Trophoblast cell (in vitro differentiated cells and primary cell): Measurements from ENCODE around the gene SERINC5.

Experiments
- DNase-seq, 2 donors: peaks; one replicate each; pipeline ENCODE4 v3.0.0-alpha.2; 2016
- H2AFZ ChIP-seq: 2 replicates; pipeline ENCODE4 v1.6.1; 2013; ENCODE audit warnings: low read length, moderate library complexity, mild to moderate bottlenecking; ENCODE audit not compliant: insufficient read depth, poor library complexity
- H2AK5ac ChIP-seq: 2 replicates; pipeline ENCODE4 v1.6.1; 2013; ENCODE audit warnings: mild to moderate bottlenecking, low read length
- H2BK120ac ChIP-seq: 2 replicates; pipeline ENCODE4 v1.6.1; 2013; ENCODE audit warnings: low read length, mild to moderate bottlenecking, moderate library complexity; ENCODE audit not compliant: insufficient read depth, poor library complexity
- H2BK12ac ChIP-seq: 2 replicates; pipeline ENCODE4 v1.6.1; 2013; ENCODE audit warnings: mild to moderate bottlenecking, low read length, moderate library complexity
- H2BK5ac ChIP-seq: 2 replicates; pipeline ENCODE4 v1.6.1; 2013; ENCODE audit warnings: low read length, low read depth, moderate library complexity, mild to moderate bottlenecking; ENCODE audit not compliant: poor library complexity
- H3K14ac ChIP-seq: 2 replicates; pipeline ENCODE4 v1.6.1; 2013; ENCODE audit warnings: mild to moderate bottlenecking, low read length
- H3K18ac ChIP-seq: 2 replicates; pipeline ENCODE4 v1.6.1; 2013; ENCODE audit warnings: mild to moderate bottlenecking, low read length
- H3K23ac ChIP-seq: 2 replicates; pipeline ENCODE4 v1.6.1; 2013; ENCODE audit warnings: low read length
- H3K27ac ChIP-seq: 2 replicates; pipeline ENCODE4 v1.5.1; 2013; ENCODE audit warnings: low read depth, mild to moderate bottlenecking, inconsistent platforms, low read length, moderate library complexity
- H3K27me3 ChIP-seq: 2 replicates; pipeline ENCODE4 v1.6.1; 2013; ENCODE audit warnings: inconsistent platforms, mild to moderate bottlenecking, low read length, moderate library complexity; ENCODE audit not compliant: insufficient read depth
- H3K36me3 ChIP-seq, 2 experiments: 1 replicate in 1 of 2; 2 replicates in 1 of 2; pipeline ENCODE4 v1.6.1; 2013; ENCODE audit warnings: low read length in 2 of 2, mild to moderate bottlenecking in 2 of 2, moderate library complexity in 1 of 2; ENCODE audit not compliant: insufficient read depth in 2 of 2, control insufficient read depth in 1 of 2
- H3K4ac ChIP-seq: 2 replicates; pipeline ENCODE4 v1.6.1; 2013; ENCODE audit warnings: low read depth, mild to moderate bottlenecking, low read length, moderate library complexity
- H3K4me1 ChIP-seq, 2 experiments: 1 replicate in 1 of 2; 2 replicates in 1 of 2; pipeline ENCODE4 v1.6.1; 2013; ENCODE audit warnings: low read length in 2 of 2, mild to moderate bottlenecking in 2 of 2, moderate library complexity in 1 of 2; ENCODE audit not compliant: insufficient read depth in 2 of 2, control insufficient read depth in 1 of 2
- H3K4me2 ChIP-seq: 2 replicates; pipeline ENCODE4 v1.6.1; 2013; ENCODE audit warnings: inconsistent platforms, mild to moderate bottlenecking, low read length, moderate library complexity
- H3K4me3 ChIP-seq: 2 replicates; pipeline ENCODE4 v1.5.1; 2013; ENCODE audit warnings: mild to moderate bottlenecking, low read depth, low read length, inconsistent platforms
- H3K79me1 ChIP-seq: one replicate; pipeline ENCODE4 v1.6.1; 2013; ENCODE audit warnings: low read length
- H3K79me2 ChIP-seq: 2 replicates; pipeline ENCODE4 v1.6.1; 2013; ENCODE audit warnings: low read length, mild to moderate bottlenecking; ENCODE audit not compliant: control insufficient read depth, insufficient read depth, poor library complexity
- H3K9ac ChIP-seq: 2 replicates; pipeline ENCODE4 v1.6.1; 2013; ENCODE audit warnings: mild to moderate bottlenecking, low read length
- H3K9me3 ChIP-seq: 2 replicates; pipeline ENCODE4 v1.6.1; 2013; ENCODE audit warnings: low read depth, mild to moderate bottlenecking, control low read depth, inconsistent platforms, low read length; ENCODE audit not compliant: insufficient read depth
- H4K12ac ChIP-seq: 2 replicates; pipeline ENCODE4 v1.6.1; 2013; ENCODE audit warnings: low read depth, mild to moderate bottlenecking, low read length, moderate library complexity
- H4K8ac ChIP-seq: 2 replicates; pipeline ENCODE4 v1.6.1; 2013; ENCODE audit warnings: low read depth, mild to moderate bottlenecking, low read length, moderate library complexity
- H4K91ac ChIP-seq: one replicate; pipeline ENCODE4 v1.6.1; 2013; ENCODE audit warnings: low read depth, mild to moderate bottlenecking, low read length, moderate library complexity
- WGBS: extraction: QIAGEN DNeasy Blood & Tissue Kit; methylation state at CpG from one replicate; pipeline ENCODE4 v1.1.7; 2013; ENCODE audit warnings: missing lambda C conversion rate; ENCODE audit not compliant: insufficient read length, insufficient coverage; ENCODE audit errors: extremely low coverage; 5-methylcytosine and 5-hydroxymethylcytosine counted together

The SERINC5 gene

DNA sequence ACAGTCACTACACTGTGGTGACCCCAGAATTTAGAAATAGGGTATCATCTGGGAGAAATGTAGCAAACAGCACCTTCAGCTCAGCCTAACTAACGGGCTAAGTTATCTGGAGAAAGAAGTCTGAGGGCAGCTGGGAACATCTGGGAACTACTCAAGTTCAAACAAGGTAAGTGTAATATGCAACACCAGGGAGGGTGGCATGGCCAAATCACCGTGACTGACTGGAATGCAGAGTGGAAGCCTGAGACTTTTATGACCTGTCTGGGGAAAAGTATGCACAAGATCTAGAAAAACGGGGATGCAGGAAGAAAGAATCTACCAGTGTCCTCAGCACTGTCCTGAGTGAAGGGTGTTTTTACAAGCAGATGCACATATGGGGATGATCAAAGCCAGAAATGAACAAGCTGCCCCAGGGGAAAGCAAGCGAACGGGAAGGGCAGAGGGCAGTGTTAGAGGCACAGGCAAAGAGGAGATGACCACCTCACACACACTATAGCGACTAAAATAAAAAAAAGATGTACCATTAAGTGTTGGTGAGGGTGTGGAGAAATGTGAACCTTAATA lies 59.9 kb downstream of the SERINC5 start:
- Histone ChIP-seq H3K27ac (peak overlapping the region; percentile 28), H3K18ac (no peak overlapping the region), H3K79me2 (peaks cover 6% of the 10 kb centered on the region), H3K4me1 (peaks cover 19 to 29% of the 10 kb centered on the region in 2 experiments), H3K4me3 (no peak overlapping the region), H3K79me1 (peaks cover 21% of the 10 kb centered on the region), H2AFZ (no peak overlapping the region), H3K23ac (no peak overlapping the region), H3K9ac (no peak overlapping the region), H3K14ac (no peak overlapping the region), H4K91ac (no peak overlapping the region), H3K36me3 (peaks cover 3% of the 10 kb centered on the region in 2 experiments), H4K12ac (no peak overlapping the region), H2BK5ac (peak overlapping the region; percentile 52), H3K9me3 (no peaks in the 10 kb centered on the region), H4K8ac (no peak overlapping the region), H3K4me2 (no peak overlapping the region), H2BK12ac (no peak overlapping the region), H3K4ac (no peak overlapping the region), H2AK5ac (no peak overlapping the region), H3K27me3 (no peaks in the 10 kb centered on the region), H2BK120ac (no peak overlapping the region)
- no CpG with 5 or more reads among the region's 6 CpGs for WGBS
- peak; percentile 35 to 43 for DNase-seq

DNA sequence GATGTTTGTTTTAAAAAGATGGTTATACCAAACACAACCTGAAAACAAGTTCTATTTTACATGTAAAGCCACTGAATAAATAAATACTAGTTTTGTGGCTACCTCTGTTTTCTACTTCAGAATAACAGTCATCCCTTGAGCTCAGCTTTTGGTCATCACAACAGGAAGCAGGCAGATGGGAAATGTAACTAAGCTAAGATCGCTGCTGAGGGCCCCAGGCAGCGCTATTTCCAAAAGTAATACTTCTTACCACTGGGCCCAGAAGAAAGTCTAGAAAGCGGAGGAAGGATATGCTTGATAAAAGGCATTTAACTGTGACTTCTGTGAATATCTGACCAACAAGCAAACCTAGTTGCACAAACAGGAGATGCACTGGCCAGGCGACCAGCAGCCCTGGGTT lies 61.4 kb downstream of the SERINC5 start:
- Histone ChIP-seq H3K4me3 (no peak overlapping the region), H2AK5ac (peak overlapping the region; percentile 59), H3K79me1 (peaks cover 21% of the 10 kb centered on the region), H4K8ac (no peak overlapping the region), H3K9me3 (no peaks in the 10 kb centered on the region), H3K14ac (peak overlapping the region; percentile 40), H2BK5ac (peak overlapping the region; percentile 60), H3K4me1 (peaks cover 19 to 35% of the 10 kb centered on the region in 2 experiments), H3K9ac (no peak overlapping the region), H3K27ac (peak overlapping the region; percentile 4), H3K23ac (no peak overlapping the region), H4K91ac (peak overlapping the region; percentile 39), H3K79me2 (peaks cover 8% of the 10 kb centered on the region), H3K18ac (peak overlapping the region; percentile 43), H3K4ac (peak overlapping the region; percentile 41), H3K36me3 (peaks cover 0 to 3% of the 10 kb centered on the region in 2 experiments), H2BK120ac (peak overlapping the region; percentile 67), H3K27me3 (no peaks in the 10 kb centered on the region), H2AFZ (no peak overlapping the region), H4K12ac (no peak overlapping the region), H2BK12ac (peak overlapping the region; percentile 81), H3K4me2 (no peak overlapping the region)
- WGBS, result no CpG with 5 or more reads among the region's 4 CpGs
- no peak for DNase-seq

DNA sequence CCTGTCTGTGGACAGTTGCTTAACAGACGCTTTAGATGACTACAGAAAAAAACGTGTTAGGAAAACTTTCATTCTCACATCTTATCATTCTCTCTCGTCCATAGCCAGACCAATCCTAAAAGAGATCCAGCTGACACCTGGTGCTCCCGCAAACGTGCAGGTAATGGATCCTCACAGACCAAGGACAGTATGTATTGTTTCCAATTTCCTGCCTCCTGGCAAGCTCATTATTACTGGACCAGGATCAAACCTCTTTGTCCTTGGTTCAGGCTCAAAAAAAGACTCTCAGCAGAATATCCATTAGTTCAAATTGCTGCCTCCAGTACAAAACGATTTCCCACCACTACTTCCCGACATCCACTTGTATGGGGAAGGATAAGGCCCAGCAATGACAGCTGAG lies 62.4 kb downstream of the SERINC5 start:
- Histone ChIP-seq H2AFZ (no peak overlapping the region), H3K18ac (no peak overlapping the region)
- DNase-seq, result no peak

DNA sequence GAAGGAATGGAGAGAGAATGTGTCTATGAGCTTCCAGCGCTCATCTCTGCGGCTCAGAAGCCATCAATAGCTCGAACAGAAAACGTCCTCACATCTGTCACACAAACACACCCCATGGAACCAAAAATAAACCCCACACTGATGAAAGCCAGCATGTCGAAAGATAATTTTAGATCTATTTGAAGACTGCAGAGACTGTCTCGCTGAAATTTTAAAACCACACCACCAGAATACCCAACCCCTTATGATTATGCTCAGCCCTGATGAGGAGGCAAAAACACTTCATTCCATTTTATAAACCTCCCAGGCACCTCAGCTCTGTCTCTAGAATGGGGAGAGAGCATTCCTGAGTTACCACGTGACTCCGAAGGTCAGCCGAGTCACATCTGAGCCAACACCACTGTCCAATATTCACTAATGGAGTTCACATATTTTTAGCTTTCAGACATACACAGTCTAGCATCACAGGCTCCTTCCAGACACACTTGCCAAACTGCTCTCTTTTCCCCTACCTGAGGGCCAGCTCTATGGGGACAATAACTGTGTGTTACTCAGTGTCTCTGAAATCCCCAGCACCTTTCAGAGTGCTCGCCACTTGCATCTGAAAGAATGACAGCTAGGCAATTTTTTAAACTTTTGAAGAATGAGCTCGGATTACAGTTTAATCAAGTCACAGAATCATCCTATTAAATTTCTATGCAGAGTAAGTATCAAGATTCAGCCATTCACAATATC lies 63.2 kb downstream of the SERINC5 start:
- Histone ChIP-seq H3K4me2 (peak overlapping the region; percentile 3), H2AK5ac (no peak overlapping the region), H3K4ac (peak overlapping the region; percentile 57), H3K36me3 (peaks cover 0 to 3% of the 10 kb centered on the region in 2 experiments), H3K18ac (no peak overlapping the region), H2BK120ac (peak overlapping the region; percentile 35), H3K4me3 (no peak overlapping the region), H2BK12ac (no peak overlapping the region), H3K4me1 (peaks cover 26 to 35% of the 10 kb centered on the region in 2 experiments), H3K9me3 (no peaks in the 10 kb centered on the region), H3K14ac (no peak overlapping the region), H2BK5ac (peak overlapping the region; percentile 56), H4K91ac (peak overlapping the region; percentile 92), H3K79me2 (peaks cover 10% of the 10 kb centered on the region), H3K23ac (no peak overlapping the region), H3K27me3 (no peaks in the 10 kb centered on the region), H4K12ac (no peak overlapping the region), H3K27ac (peak overlapping the region; percentile 91), H3K79me1 (peaks cover 26% of the 10 kb centered on the region), H2AFZ (no peak overlapping the region), H3K9ac (no peak overlapping the region), H4K8ac (peak overlapping the region; percentile 30)
- DNase-seq, result no peak
- no CpG with 5 or more reads among the region's 11 CpGs for WGBS

More for the DNA sequence above, 62.4 kb downstream of the SERINC5 start:
- peaks cover 8% of the 10 kb centered on the region for H3K79me2 ChIP-seq
- peaks cover 0 to 3% of the 10 kb centered on the region in 2 experiments for H3K36me3 ChIP-seq
- H3K4ac ChIP-seq, result peak overlapping the region; percentile 17
- H4K8ac ChIP-seq, result no peak overlapping the region
- WGBS, result no CpG with 5 or more reads among the region's 7 CpGs
- peak overlapping the region; percentile 28 for H4K91ac ChIP-seq
- peak overlapping the region; percentile 48 for H2BK120ac ChIP-seq
- H2BK5ac ChIP-seq, result peak overlapping the region; percentile 65
- no peak overlapping the region for H2AK5ac ChIP-seq
- H3K27ac ChIP-seq, result peak overlapping the region; percentile 91
- H3K27me3 ChIP-seq, result no peaks in the 10 kb centered on the region
- no peaks in the 10 kb centered on the region for H3K9me3 ChIP-seq
- no peak overlapping the region for H3K4me2 ChIP-seq
- peaks cover 26 to 37% of the 10 kb centered on the region in 2 experiments for H3K4me1 ChIP-seq
- H3K4me3 ChIP-seq, result no peak overlapping the region
- H3K9ac ChIP-seq, result no peak overlapping the region
- H4K12ac ChIP-seq, result no peak overlapping the region
- H3K23ac ChIP-seq, result no peak overlapping the region
- peak overlapping the region; percentile 22 for H3K14ac ChIP-seq
- peaks cover 26% of the 10 kb centered on the region for H3K79me1 ChIP-seq
- no peak overlapping the region for H2BK12ac ChIP-seq
